Ishikawa (cell line): ENCODE data around the gene SLC26A11.

Experiments
- CEBPB ChIP-seq: IDR thresholded peaks from 2 replicates; pipeline ENCODE4 v1.6.1; 2012
- CREB1 ChIP-seq: IDR thresholded peaks from 2 replicates; pipeline ENCODE4 v1.6.1; 2012; ENCODE audit warnings: low read depth
- EGR1 ChIP-seq: IDR thresholded peaks from 2 replicates; pipeline ENCODE4 v1.6.1; 2012
- EP300 ChIP-seq: IDR thresholded peaks from 2 replicates; pipeline ENCODE4 v1.6.1; 2012; ENCODE audit warnings: borderline replicate concordance
- FOXM1 ChIP-seq: IDR thresholded peaks from 2 replicates; pipeline ENCODE4 v1.6.1; 2012; ENCODE audit warnings: low read depth, borderline replicate concordance
- NFIC ChIP-seq: IDR thresholded peaks from 2 replicates; pipeline ENCODE4 v1.6.1; 2012
- RAD21 ChIP-seq: IDR thresholded peaks from 2 replicates; pipeline ENCODE4 v1.6.1; 2012; ENCODE audit warnings: low read depth
- REST ChIP-seq: IDR thresholded peaks from 2 replicates; pipeline ENCODE4 v1.6.1; 2012; ENCODE audit warnings: low read depth, mild to moderate bottlenecking
- TAF1 ChIP-seq: IDR thresholded peaks from 2 replicates; pipeline ENCODE4 v1.6.1; 2012; ENCODE audit warnings: low read depth, mild to moderate bottlenecking
- TCF12 ChIP-seq: IDR thresholded peaks from 2 replicates; pipeline ENCODE4 v1.6.1; 2012; ENCODE audit warnings: low read depth
- TEAD4 ChIP-seq: IDR thresholded peaks from 2 replicates; pipeline ENCODE4 v1.6.1; 2012
- USF1 ChIP-seq: IDR thresholded peaks from 2 replicates; pipeline ENCODE4 v1.6.1; 2012
- YY1 ChIP-seq: IDR thresholded peaks from 2 replicates; pipeline ENCODE4 v1.6.1; 2012; ENCODE audit warnings: low read depth
- ZBTB7A ChIP-seq: IDR thresholded peaks from 2 replicates; pipeline ENCODE4 v1.6.1; 2012; ENCODE audit warnings: low read depth
- TF ChIP-seq, protein P1 (sequence below): IDR thresholded peaks from 2 replicates; pipeline ENCODE4 v1.6.1; 2012

SLC26A11 gene

DNA sequence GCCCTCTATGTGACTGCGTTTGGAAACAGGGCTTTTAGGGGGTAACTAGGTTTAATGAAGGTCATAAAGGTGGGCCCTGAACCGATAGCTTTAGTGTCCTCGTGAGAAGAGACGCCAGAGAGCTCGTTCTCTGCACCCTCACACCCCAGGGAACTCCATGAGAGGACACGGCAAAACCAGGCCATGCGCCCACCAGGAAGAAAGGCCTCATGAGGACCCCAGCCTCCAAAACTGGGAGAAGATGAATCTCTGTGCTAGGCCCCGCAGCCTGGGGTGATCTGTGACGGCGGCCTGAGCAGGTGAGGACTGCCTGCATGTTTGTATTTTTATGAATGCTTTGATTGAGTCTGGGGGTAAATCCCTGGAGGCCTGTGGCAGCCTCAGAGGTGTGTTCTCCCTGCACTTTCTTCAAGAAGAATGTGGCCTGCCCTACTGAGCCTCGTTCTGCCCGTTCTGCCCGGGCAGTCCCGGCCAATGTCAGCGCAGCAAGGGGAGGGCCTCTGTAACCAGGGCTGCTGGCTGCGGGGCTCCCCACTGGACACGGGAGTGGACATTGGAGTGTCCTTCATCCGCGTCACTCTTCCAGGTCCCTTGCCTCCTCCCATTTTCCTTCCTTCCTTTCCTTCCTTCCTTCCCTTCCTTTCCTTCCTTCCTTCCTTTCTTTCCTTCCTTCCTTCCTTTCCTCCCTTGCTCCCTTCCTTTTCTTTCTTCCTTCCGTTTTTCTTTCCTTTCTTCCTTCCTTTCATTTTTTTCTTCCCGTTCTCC is 33.6 kb downstream of the SLC26A11 start:
- TF ChIP-seq, protein P1, sequence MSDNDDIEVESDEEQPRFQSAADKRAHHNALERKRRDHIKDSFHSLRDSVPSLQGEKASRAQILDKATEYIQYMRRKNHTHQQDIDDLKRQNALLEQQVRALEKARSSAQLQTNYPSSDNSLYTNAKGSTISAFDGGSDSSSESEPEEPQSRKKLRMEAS, result peak; percentile 72
- TF ChIP-seq TAF1 (0 out of 2 replicates have a peak, but pooled peaks have one; percentile 13), CEBPB (no peak), TEAD4 (peak; percentile 45; the same call in 1 of the 2 replicates)

DNA sequence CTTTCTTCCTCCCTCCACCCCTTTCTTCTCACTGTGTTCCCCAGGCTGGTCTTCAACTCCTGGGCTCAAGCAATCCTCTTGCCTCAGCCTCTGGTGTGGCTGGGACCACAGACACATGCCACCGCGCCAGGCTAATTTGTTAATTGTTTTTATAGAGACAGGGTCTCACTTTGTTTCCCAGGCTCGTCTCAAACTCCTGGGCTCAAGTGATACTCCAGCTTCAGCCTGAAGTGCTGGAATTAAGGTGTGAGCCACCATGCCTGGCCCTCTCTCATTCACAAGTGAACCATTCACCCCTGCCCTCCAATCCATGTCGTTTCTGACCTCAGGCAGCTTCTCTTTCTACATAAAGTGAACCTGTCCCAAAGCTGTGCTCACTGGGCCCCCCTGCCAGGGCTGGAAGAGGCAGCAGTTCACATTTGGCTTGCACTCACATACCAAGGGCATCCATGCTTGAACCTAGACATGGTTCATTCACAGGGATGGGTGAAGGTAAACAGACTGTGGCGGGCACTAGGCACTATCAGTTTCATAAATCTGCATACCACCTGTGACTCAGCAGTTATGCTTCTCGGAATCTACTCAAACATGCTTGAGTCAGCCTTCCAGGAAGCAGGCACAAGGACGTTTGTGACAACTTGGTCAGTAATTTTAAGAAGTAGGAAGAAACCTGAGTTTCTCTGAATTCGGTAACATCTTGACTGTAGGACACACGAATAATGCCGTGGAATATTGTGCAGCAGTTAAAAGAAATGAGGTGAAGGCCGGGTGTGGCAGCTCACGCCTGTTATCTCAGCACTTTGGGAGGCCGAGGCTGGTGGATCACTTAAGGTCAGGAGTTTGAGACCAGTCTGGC is 34.4 kb downstream of the SLC26A11 start:
- no peak for TF ChIP-seq REST
- TF ChIP-seq TEAD4, result peak; percentile 99
- TF ChIP-seq CREB1, result no peak
- TF ChIP-seq RAD21, result peak; percentile 34; the same call in 1 of the 2 replicates
- peak; percentile 96 for TF ChIP-seq TCF12
- TF ChIP-seq TAF1, result 0 out of 2 replicates have a peak, but pooled peaks have one; percentile 2
- peak; percentile 98 for TF ChIP-seq NFIC
- TF ChIP-seq FOXM1, result peak; percentile 85; the same call in 1 of the 2 replicates
- peak; percentile 76; the same call in 1 of the 2 replicates for TF ChIP-seq YY1
- no peak for TF ChIP-seq USF1
- TF ChIP-seq ZBTB7A, result no peak
- TF ChIP-seq EGR1, result no peak
- TF ChIP-seq EP300, result peak; percentile 96
- TF ChIP-seq, protein P1, result peak; percentile 85
- peak; percentile 66 for TF ChIP-seq CEBPB

DNA sequence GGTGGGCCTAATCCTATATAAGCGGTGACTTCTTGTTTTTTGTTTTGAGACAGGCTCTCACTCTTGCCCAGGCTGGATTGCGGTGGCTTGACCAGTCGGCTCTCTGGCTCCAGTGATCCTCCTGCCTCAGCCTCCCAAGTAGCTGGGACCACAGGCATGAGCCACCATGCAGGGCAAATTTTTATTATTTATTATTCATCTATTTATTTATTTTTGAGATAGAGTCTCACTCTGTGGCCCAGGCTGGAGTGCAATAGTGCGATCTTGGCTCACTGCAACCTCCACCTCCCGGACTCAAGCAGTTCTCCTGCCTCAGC is 35.8 kb downstream of the SLC26A11 start:
- no peak for TF ChIP-seq REST
- TF ChIP-seq FOXM1, result no peak
- TF ChIP-seq TAF1, result no peak
- TF ChIP-seq NFIC, result no peak
- no peak for TF ChIP-seq USF1
- TF ChIP-seq TEAD4, result no peak
- no peak for TF ChIP-seq YY1
- no peak for TF ChIP-seq RAD21
- no peak for TF ChIP-seq TCF12
- no peak for TF ChIP-seq ZBTB7A
- TF ChIP-seq EP300, result no peak
- TF ChIP-seq, protein P1, result no peak

DNA sequence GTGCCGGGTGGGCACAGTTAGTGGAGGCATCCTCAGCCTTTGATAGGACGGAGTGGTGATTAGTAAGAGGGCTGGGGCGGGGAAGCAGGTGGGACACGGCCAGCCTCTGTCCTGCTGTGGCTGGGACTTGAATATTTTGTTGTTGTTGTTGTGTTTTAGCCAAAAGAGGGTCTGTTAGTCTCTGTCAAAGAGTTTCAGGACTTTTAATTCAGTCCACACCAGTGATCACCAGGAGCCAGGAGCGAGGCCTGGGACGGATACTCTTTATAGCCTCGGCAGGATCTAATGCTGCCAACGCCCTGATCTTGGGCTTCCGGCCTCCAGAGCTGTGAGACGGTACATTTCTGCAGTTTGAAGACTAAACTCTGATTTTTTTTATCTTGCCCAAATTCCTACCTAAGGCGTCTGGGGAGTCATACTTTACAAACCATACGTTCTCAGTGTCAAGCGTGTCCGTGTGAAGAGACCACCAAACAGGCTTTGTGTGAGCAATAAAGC is 37.5 kb downstream of the SLC26A11 start:
- TF ChIP-seq REST, result no peak
